ENCODE data around the gene ADCY6. TPM values are rescaled to one million over a fixed set of nuclear protein-coding genes. Genes with fewer than 3 reads are reported as not detected.

ADCY6 gene
- total and polyA plus RNA-seq, 2 of the 4 experiments (the other 2 are of a cell fraction), result 18.5 to 34.4 TPM

DNA sequence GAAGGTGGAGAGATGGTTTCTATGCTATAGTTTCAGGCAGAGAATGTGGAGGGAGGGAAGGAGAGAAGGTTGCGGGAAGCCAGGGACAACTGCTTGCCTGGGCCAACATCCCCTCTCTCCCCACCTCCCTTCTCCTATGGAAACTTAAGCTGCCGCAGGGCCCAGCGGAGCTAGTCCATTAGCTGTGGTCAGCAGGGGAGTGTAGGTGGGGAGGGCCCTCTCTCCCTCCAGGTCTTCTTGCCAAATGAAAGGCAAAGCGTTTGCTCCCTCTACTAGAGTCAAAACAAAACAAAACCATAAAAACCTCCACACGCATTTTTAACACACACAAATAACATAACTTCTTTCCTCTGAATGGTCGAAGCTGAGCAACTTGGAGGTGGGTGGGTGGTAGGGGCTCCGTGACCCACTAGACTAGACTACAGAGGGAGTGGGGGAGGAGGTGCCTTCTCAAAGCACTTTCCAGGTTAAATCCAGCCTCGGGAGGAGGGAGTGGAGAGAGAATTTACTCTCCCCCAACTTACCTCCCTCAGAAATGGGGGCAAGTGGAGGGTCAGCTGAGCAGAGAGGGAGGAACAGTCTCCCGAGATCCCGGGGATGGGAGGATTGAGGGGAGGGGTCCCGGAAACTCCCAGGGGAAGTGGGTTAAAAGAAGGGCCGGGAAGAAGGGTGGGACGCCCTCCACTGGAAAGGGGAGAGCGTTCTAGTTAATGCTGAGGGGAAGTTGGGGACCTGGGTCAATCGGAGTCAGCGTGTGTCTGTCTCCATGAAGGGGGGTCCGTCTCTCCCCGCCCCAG lies 24.8 kb upstream of the ADCY6 start:
- H3K9ac ChIP-seq (ENCODE audit: low read depth, low read length), result peak overlapping the region; percentile 89
- ATAC-seq (ENCODE audit: low read depth) (no peak), DNase-seq (peak; percentile 50)
- intact Hi-C loops (cut with micrococcal nuclease) (loop anchor here (1.0 to 5.0 kb wide), 2 partner anchors 60 to 616 kb away; no protein-coding TSS in a partner anchor), in situ Hi-C loops (cut with MboI; ENCODE audit: low sequenced_read_pairs) (no loop called here), dilution Hi-C loops (cut with HindIII; ENCODE audit: low sequenced_read_pairs, unreplicated experiment) (no loop called here)
- H3K79me1 ChIP-seq (ENCODE audit: low read depth in 1 of 2, low read length in 2 of 2), result peaks cover 30 to 73% of the 10 kb centered on the region in 2 experiments
- peak overlapping the region; percentile 94 for H2AK9ac ChIP-seq (replicated peaks; ENCODE audit: low read depth, low read length, poor library complexity)
- 100% methylated on average over 1 of the region's 18 CpGs; no CpG with 5 or more reads in 1 of the 2 experiments for WGBS, 2 experiments (ENCODE audit: extremely low coverage in 2 of 2, insufficient read length in 1 of 2)
- H2BK15ac ChIP-seq (ENCODE audit: low read depth, low read length), result peak overlapping the region; percentile 80; the same call in 2 of the 3 replicates
- peak overlapping the region; percentile 79 for H3K56ac ChIP-seq (ENCODE audit: extremely low read depth, insufficient read depth, low read length)
- H3K27me3 ChIP-seq (ENCODE audit: control insufficient read depth, insufficient read depth, low read length), result no peaks in the 10 kb centered on the region
- H3K4me1 ChIP-seq (ENCODE audit: control insufficient read depth, insufficient read depth, low read length), result peaks cover 34% of the 10 kb centered on the region
- H2BK20ac ChIP-seq (ENCODE audit: low read depth, low read length), result peak overlapping the region; percentile 55; the same call in 1 of the 2 replicates
- H3K23ac ChIP-seq (ENCODE audit: low read depth, low read length), result peak overlapping the region; percentile 86
- no peaks in the 10 kb centered on the region for H4K20me1 ChIP-seq (ENCODE audit: insufficient read depth, low read length)
- CTCF ChIA-PET, result interaction anchor here (0.5 to 3.1 kb wide), 8 partner anchors 15 to 72 kb away, joined by 3 to 11 read pairs (median 5); no protein-coding TSS in a partner anchor
- peak overlapping the region; percentile 91 for H4K91ac ChIP-seq (ENCODE audit: insufficient read depth, low read depth, low read length)
- H2AK5ac ChIP-seq (ENCODE audit: low read depth, low read length), result peak overlapping the region; percentile 93
- H2AFZ ChIP-seq (replicated peaks; ENCODE audit: low read length, poor library complexity), result peak overlapping the region; percentile 96
- peaks cover 39% of the 10 kb centered on the region for H3K9me1 ChIP-seq (ENCODE audit: insufficient read depth, low read length)
- H3K14ac ChIP-seq (replicated peaks; ENCODE audit: low read depth, low read length), result peak overlapping the region; percentile 85
- H3K4me2 ChIP-seq (ENCODE audit: low read depth, low read length), result peak overlapping the region; percentile 91
- POLR2A ChIA-PET (ENCODE audit: unreplicated experiment), result no interaction called here
- H2BK120ac ChIP-seq (ENCODE audit: low read depth, low read length), result peak overlapping the region; percentile 79
- H4K5ac ChIP-seq (ENCODE audit: low read depth, low read length), result peak overlapping the region; percentile 75
- H4K8ac ChIP-seq (ENCODE audit: low read depth in 2 of 2, low read length in 2 of 2), result peak overlapping the region; percentile 73 to 92
- no peaks in the 10 kb centered on the region for H3K36me3 ChIP-seq (ENCODE audit: control insufficient read depth, insufficient read depth, low read length)
- no TSS peak for BruUV-seq (replicated peaks)
- no peaks in the 10 kb centered on the region for H3K9me3 ChIP-seq (ENCODE audit: control insufficient read depth, insufficient read depth, low read length)
- peak overlapping the region; percentile 70 for H3K18ac ChIP-seq (ENCODE audit: low read depth, low read length)
- peak overlapping the region; percentile 97 for H3K27ac ChIP-seq (ENCODE audit: insufficient read depth, low read length)
- peak overlapping the region; percentile 55 for H3K4me3 ChIP-seq (ENCODE audit: insufficient read depth, low read depth, low read length)
- TF ChIP-seq CTCF (conservative IDR thresholded peaks at IDR 0.05; ENCODE audit: low read depth, low read length) (peak; percentile 28; the same call in 1 of the 2 replicates), CHD1 (IDR thresholded peaks at IDR 0.05; ENCODE audit: low read depth, low read length) (no peak)
- H2BK5ac ChIP-seq (ENCODE audit: low read depth, low read length, poor library complexity, severe bottlenecking), result peak overlapping the region; percentile 80
- H3K4ac ChIP-seq (ENCODE audit: low read depth, low read length), result peak overlapping the region; percentile 93

All from IMR-90 (cell line).